Thyroid gland (tissue), 4 donors: ENCODE measurements around the gene KIF2C. TPM values are rescaled to one million over a fixed set of nuclear protein-coding genes. Genes with fewer than 3 reads are reported as not detected.

ENCODE experiments used
- DNase-seq, 2 donors: peaks; one replicate each; pipeline ENCODE4 v3.0.0-alpha.2; 2019
- H3K27ac ChIP-seq, 3 donors: fragments of 200-600 bp; sonication (generic); 1 replicate in 2 of 3; 2 replicates in 1 of 3; pipeline ENCODE4 v1.5.1; 2016 to 2019; ENCODE audit warnings: mild to moderate bottlenecking in 1 of 3, moderate library complexity in 1 of 3
- H3K27me3 ChIP-seq: fragments of 200-600 bp; sonication (generic); one replicate; pipeline ENCODE4 v1.5.1; 2019
- H3K36me3 ChIP-seq, 2 donors: fragments of 200-600 bp; sonication (generic); one replicate each; pipeline ENCODE4 v1.5.1; 2016 to 2019
- H3K4me1 ChIP-seq, 2 donors: fragments of 200-600 bp; sonication (generic); one replicate each; pipeline ENCODE4 v1.5.1; 2017 to 2019
- H3K4me3 ChIP-seq, 3 donors: fragments of 200-600 bp; sonication (generic); replicated peaks in 1 of 3; 1 replicate in 2 of 3; 2 replicates in 1 of 3; pipeline ENCODE4 v1.5.1; 2016; ENCODE audit warnings: mild to moderate bottlenecking in 1 of 3
- H3K9me3 ChIP-seq: fragments of 200-600 bp; sonication (generic); one replicate; pipeline ENCODE4 v1.5.1; 2017
- POLR2A ChIP-seq, 2 donors: fragments of 450-650 bp; IDR thresholded peaks; one replicate each; pipeline ENCODE4 v1.6.1; 2017; ENCODE audit warnings: antibody characterized with exemption in 2 of 2, mild to moderate bottlenecking in 2 of 2, moderate library complexity in 1 of 2
- WGBS, 2 donors: methylation state at CpG; one replicate each; pipeline ENCODE4 v1.1.5; 2017; 5-methylcytosine and 5-hydroxymethylcytosine counted together
- intact Hi-C: fragments of 100-400 bp; cut with DNase I; formaldehyde crosslinking; loops from one replicate; pipeline ENCODE4 v1.15.1; 2023
- total RNA-seq, 4 donors: library from RNA; depleted of rRNA; stranded (reverse); fragments of >200 nt; gene quantifications; one replicate each; pipeline ENCODE4 v1.2.3, GENCODE V29; 2016
- TF ChIP-seq, protein P1 (sequence below), 6 experiments: fragments of 200-600 bp in 3 of 6; fragments of 450-650 bp in 3 of 6; sonication (generic) in 3 of 6; IDR thresholded peaks; one replicate each; pipeline ENCODE4 v1.5.1; 2016 to 2019; ENCODE audit warnings: antibody characterized with exemption in 6 of 6, mild to moderate bottlenecking in 2 of 6, inconsistent platforms in 1 of 6, moderate library complexity in 1 of 6

KIF2C gene
- total RNA-seq, 4 donors from 2014 or later: 0.63 to 1.2 (median 1.0) TPM

DNA sequence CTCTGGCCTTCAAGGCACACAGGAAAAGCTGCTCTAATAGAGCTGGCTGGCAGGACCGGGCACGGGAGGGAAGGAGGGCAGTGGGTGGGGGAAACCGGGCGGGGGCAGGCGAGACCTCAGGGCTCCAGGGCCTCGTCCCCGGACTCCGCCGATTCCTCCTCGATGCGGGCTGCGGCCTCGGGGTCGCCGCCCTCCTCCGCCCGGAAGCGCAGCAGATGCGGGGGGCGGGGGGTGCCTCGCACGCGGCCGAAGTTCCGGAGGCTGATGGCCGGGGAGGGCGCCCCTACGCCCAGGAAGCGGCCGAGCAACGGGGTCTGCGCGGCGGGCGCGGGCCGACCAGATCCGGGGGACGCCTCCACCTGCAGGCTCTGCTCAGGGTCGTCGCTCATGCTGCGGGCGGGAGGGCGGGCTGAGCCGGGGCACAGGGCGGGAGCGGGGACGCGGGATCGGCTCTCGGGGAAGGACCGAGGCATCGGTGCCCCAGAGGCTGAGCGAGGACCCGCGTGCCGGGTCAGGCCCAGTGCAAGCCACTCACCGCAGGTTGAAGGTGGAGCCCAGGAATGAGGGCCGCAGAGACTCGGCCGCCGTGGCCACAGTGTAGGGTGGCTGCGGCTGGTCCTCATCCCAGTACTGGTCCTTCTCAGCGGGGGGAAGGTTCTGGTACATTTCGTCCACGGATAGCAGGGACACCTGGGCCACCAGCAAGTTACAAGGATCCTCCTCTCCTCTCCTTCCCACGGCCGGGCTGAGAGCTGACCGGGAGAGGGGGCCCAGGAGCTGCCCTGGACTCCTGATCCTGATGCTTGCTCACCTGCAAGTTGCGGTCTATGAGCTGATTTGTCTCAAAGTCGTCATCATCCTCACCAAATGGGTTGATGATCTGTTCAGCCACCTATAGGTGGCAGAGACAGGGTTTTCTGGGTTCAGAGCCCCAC, 44.7 kb downstream of the KIF2C start:
- DNase-seq: peak; percentile 33 to 38
- H3K36me3 ChIP-seq: peaks cover 0 to 3% of the 10 kb centered on the region in 2 donors
- TF ChIP-seq, protein P1, sequence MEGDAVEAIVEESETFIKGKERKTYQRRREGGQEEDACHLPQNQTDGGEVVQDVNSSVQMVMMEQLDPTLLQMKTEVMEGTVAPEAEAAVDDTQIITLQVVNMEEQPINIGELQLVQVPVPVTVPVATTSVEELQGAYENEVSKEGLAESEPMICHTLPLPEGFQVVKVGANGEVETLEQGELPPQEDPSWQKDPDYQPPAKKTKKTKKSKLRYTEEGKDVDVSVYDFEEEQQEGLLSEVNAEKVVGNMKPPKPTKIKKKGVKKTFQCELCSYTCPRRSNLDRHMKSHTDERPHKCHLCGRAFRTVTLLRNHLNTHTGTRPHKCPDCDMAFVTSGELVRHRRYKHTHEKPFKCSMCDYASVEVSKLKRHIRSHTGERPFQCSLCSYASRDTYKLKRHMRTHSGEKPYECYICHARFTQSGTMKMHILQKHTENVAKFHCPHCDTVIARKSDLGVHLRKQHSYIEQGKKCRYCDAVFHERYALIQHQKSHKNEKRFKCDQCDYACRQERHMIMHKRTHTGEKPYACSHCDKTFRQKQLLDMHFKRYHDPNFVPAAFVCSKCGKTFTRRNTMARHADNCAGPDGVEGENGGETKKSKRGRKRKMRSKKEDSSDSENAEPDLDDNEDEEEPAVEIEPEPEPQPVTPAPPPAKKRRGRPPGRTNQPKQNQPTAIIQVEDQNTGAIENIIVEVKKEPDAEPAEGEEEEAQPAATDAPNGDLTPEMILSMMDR (IDR thresholded peaks at IDR 0.05): no peak
- no peak for TF ChIP-seq POLR2A (IDR thresholded peaks at IDR 0.05)
- intact Hi-C loops: loop anchor here (5.0 to 10.0 kb wide), 2 partner anchors 53 to 60 kb away; no protein-coding TSS in a partner anchor
- no peaks in the 10 kb centered on the region for H3K9me3 ChIP-seq
- 14 to 24% methylated on average over 11 to 19 of the region's 71 CpGs for WGBS, 2 donors
- H3K27me3 ChIP-seq: no peaks in the 10 kb centered on the region
- peak overlapping the region in 2 of 3 donors; percentile 20 to 42 for H3K4me3 ChIP-seq
- H3K27ac ChIP-seq: no peak overlapping the region
- peaks cover 18 to 31% of the 10 kb centered on the region in 2 donors for H3K4me1 ChIP-seq

DNA sequence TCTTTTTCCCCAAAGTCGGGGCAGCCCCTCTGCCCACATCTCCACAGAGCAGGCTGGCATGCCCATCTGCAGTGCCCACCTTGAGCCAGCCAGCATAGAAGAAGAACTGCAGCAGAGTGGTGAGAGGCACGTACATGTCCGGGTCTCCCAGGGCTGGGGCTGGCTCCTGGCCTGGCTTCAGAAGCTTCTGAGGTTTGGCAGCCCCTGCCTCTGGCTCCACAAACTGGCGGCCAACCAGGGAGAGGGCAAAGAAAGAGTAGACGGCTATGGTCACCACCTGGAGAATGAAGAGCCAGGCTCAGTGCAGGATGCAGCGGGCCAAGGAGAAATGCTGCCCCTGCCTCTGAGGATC, 45.4 kb downstream of the KIF2C start:
- intact Hi-C loops: loop anchor here (5.0 to 10.0 kb wide), 2 partner anchors 52 to 60 kb away; no protein-coding TSS in a partner anchor

DNA sequence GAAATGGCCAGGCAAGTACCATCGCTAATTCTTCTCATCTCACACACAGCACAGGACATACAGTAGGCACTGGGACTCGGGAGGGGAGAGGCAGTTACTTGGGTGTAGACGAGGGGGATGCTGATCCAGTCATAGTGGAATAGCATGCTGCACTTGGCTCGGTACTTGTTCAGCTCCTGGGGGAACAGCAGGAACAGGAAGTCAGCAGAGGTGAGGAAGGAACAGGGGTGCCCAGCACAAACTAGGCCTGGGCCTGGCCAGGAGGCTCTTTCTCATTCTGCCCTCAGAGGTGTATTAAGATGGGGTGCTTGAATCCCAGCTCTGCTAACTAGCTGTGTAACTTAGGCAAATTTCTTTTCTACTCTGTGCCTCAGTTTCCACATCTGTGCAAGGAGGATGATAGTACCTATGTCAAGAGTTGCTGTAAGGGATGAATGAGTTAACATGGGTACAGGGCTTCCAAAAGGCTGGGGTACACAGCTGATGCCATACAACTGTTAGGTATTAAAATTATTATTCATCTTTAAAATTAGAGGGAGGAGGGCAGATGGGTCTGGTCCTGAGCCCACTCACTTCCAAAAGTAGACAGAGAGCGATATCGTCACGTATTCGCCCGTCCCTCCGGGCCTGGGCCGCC, 46.0 kb downstream of the KIF2C start:
- Histone ChIP-seq H3K27me3 (no peaks in the 10 kb centered on the region), H3K27ac (peak overlapping the region; percentile 44 to 77 (median 73)), H3K9me3 (no peaks in the 10 kb centered on the region), H3K4me1 (peaks cover 18 to 31% of the 10 kb centered on the region in 2 donors), H3K4me3 (peak overlapping the region in 2 of 3 donors; percentile 8 to 33), H3K36me3 (no peaks in the 10 kb centered on the region)
- intact Hi-C loops: loop anchor here (5.0 to 10.0 kb wide), 2 partner anchors 52 to 61 kb away; no protein-coding TSS in a partner anchor
- DNase-seq: no peak
- WGBS, 2 donors: 33 to 65% methylated on average over 6 to 11 of the region's 11 CpGs
- TF ChIP-seq, protein P1 (IDR thresholded peaks at IDR 0.05): no peak
- TF ChIP-seq POLR2A (IDR thresholded peaks at IDR 0.05): no peak

More for the DNA sequence above, 45.4 kb downstream of the KIF2C start:
- Histone ChIP-seq H3K27ac (no peak overlapping the region), H3K4me3 (no peak overlapping the region), H3K27me3 (no peaks in the 10 kb centered on the region), H3K4me1 (peaks cover 18 to 31% of the 10 kb centered on the region in 2 donors), H3K9me3 (no peaks in the 10 kb centered on the region), H3K36me3 (no peaks in the 10 kb centered on the region)
- no peak for DNase-seq
- 84 to 87% methylated on average over 6 of the region's 6 CpGs for WGBS, 2 donors
- no peak for TF ChIP-seq POLR2A (IDR thresholded peaks at IDR 0.05)
- TF ChIP-seq, protein P1 (IDR thresholded peaks at IDR 0.05): no peak

DNA sequence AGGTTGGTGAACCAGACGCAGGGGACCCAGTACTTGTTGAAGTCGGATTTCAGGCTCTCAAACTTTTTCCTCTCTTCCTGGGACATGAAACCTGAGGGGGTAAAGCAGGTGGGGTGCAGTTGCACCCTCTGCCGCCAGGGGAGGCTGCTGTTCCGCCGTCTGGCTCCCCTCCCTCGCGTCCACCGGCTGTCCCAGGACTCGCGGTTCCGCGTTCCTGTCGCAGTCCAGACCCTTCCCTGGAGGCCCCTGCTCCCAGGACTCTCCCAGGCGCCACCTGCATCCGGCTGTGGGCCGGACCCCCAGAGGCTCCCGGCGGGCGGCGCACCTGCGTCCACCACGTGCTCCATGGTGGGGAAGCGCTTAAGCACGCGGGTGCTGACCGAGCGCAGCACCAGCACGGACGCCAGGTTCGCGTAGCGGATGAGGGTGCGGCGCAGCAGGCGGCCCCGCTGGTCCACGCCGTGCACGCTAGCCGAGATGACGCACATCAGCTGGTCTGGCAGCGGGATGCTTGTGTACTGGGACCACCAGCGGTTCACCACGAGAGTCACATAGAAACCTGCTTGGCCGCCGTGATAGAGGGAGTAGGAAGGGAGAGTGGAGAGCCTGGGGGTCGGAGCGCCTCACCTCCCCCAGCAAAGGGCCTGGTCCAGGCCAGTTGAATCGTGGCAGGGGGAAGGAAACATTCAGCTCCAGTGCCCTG, 46.7 kb downstream of the KIF2C start:
- H3K27ac ChIP-seq: peak overlapping the region; percentile 69 to 77 (median 73)
- 7 to 10% methylated on average over 22 to 39 of the region's 49 CpGs for WGBS, 2 donors
- no peaks in the 10 kb centered on the region for H3K36me3 ChIP-seq
- H3K9me3 ChIP-seq: no peaks in the 10 kb centered on the region
- peak; percentile 81 for DNase-seq
- H3K27me3 ChIP-seq: no peaks in the 10 kb centered on the region
- TF ChIP-seq, protein P1 (IDR thresholded peaks at IDR 0.05): peak; percentile 99 to 100 (median 99)
- peak in 1 of 2 donors; percentile 14 for TF ChIP-seq POLR2A (IDR thresholded peaks at IDR 0.05)
- peak overlapping the region in 2 of 3 donors; percentile 8 to 33 for H3K4me3 ChIP-seq
- intact Hi-C loops: loop anchor here (5.0 to 10.0 kb wide), 2 partner anchors 51 to 61 kb away; no protein-coding TSS in a partner anchor
- peaks cover 18 to 31% of the 10 kb centered on the region in 2 donors for H3K4me1 ChIP-seq
